GM18873 (cell line): Measurements from ENCODE around the gene TRHDE.
"Not testable (repeated sequence)": the region's sequence is repeated elsewhere in the genome, so short reads cannot be mapped to it uniquely, and the experiment has no call there.

Source experiments
- ATAC-seq: cut with Tn5 transposase; IDR thresholded peaks from one replicate; pipeline ENCODE4 v1.9.1; 2021; ENCODE audit warnings: mild to moderate bottlenecking, moderate library complexity, moderate number of reproducible peaks; ENCODE audit not compliant: unreplicated experiment, low FRiP score

The TRHDE gene

GRCh38 chr12:72505227-72505626 lies 233.1 kb downstream of the TRHDE start:
- no peak for ATAC-seq

- no peak for ATAC-seq
Observed at GRCh38 chr12:72509891-72510290, 237.7 kb downstream of the TRHDE start.

- ATAC-seq: no peak
Observed at GRCh38 chr12:72510772-72511171, 238.6 kb downstream of the TRHDE start.

- ATAC-seq: no peak
Observed at GRCh38 chr12:72511498-72511897, 239.3 kb downstream of the TRHDE start.

- ATAC-seq: no peak
Observed at GRCh38 chr12:72511906-72512305, 239.7 kb downstream of the TRHDE start.

GRCh38 chr12:72520044-72520678 lies 248.0 kb downstream of the TRHDE start:
- not testable (repeated sequence) for ATAC-seq

GRCh38 chr12:72521326-72521725 lies 249.2 kb downstream of the TRHDE start:
- no peak for ATAC-seq

GRCh38 chr12:72522411-72522810 lies 250.2 kb downstream of the TRHDE start:
- no peak for ATAC-seq

GRCh38 chr12:72523754-72524153 lies 251.6 kb downstream of the TRHDE start:
- no peak for ATAC-seq

GRCh38 chr12:72535212-72535990 lies 263.2 kb downstream of the TRHDE start:
- no peak for ATAC-seq

- no peak for ATAC-seq
Observed at GRCh38 chr12:72540811-72541210, 268.6 kb downstream of the TRHDE start.

- no peak for ATAC-seq
Observed at GRCh38 chr12:72543777-72544467, 271.8 kb downstream of the TRHDE start.

- no peak for ATAC-seq
Observed at GRCh38 chr12:72546106-72546505, 273.9 kb downstream of the TRHDE start.

- no peak for ATAC-seq
Observed at GRCh38 chr12:72547573-72547972, 275.4 kb downstream of the TRHDE start.

- ATAC-seq: no peak
Observed at GRCh38 chr12:72549184-72549583, 277.0 kb downstream of the TRHDE start.

GRCh38 chr12:72560003-72560769 lies 288.0 kb downstream of the TRHDE start:
- ATAC-seq: no peak

GRCh38 chr12:72570601-72571000 lies 298.4 kb downstream of the TRHDE start:
- ATAC-seq: no peak

- ATAC-seq: no peak
Observed at GRCh38 chr12:72574138-72574537, 302.0 kb downstream of the TRHDE start.

GRCh38 chr12:72578327-72578726 lies 306.2 kb downstream of the TRHDE start:
- ATAC-seq: no peak

- no peak for ATAC-seq
Observed at GRCh38 chr12:72586456-72586855, 314.3 kb downstream of the TRHDE start.

GRCh38 chr12:72602581-72602980 lies 330.4 kb downstream of the TRHDE start:
- ATAC-seq: no peak
